HCEC 1CT (cell line): ENCODE results near the gene UBE2D1.
"Not testable (repeated sequence)": the region's sequence is repeated elsewhere in the genome, so short reads cannot be mapped to it uniquely, and the experiment has no call there.

Experiments
- DNase-seq: peaks from one replicate; pipeline ENCODE4 v3.0.0-alpha.2; 2017

The UBE2D1 gene

DNA sequence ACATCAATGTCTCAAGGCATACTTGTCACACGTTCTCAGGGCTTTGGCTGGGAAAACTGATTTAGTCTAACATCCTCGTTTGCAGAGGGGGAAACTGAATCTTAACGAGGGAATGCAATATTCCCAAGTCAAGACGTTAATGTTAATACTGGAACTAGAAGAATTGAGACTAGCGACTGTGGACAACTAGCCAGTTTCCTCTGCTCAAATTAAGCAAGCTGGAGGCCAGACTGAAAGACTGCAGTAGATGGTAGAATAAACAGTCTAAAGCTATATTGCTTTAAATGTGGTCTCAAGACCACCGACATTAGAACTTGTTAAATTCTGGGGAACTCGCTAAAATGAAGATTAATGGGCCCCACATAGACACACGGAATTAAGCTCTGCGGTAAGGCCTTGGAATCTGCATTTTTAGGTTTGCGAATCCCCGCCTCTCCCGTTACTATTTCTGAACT lies 49.8 kb downstream of the UBE2D1 start:
- DNase-seq = no peak

DNA sequence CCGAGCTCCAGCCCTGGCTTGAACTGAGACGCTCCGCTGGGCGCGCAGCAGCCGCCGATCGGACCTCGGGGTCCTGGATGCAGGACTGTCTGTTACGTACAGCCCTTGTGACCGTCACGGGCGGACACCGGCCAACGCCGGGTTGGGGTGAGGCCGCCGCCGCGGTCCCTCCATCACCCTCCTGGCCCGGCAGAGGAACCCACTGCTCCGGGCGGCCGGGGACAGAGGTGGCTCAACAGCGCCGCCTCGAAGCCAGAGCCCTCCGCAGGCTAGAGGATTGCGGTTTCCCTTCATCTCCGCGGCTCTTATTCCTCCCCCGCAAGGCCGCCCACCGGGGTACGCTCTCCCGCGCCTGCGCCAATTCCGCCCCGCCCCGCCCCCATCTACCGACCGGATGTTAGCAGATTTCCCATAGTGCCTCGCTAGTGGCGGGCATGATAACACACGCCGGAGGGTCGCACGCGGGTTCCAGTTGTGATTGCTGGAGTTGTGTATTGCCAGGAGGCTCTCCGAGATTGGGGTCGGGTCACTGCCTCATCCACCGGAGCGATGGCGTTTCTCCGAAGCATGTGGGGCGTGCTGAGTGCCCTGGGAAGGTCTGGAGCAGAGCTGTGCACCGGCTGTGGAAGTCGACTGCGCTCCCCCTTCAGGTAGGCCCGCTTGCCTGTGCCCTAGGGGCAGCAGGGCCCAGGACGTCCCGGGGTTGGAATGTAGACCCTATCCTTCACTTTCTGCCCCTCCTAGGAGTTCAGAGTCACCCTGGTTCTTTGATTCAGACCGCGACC lies 50.4 kb downstream of the UBE2D1 start, which contains the start of gene TFAM:
Gene TFAM (plus strand): TSS at position 412 of the 785 bp plus-strand sequence. CDS start 138 bp downstream, at position 550.
- DNase-seq = peak; percentile 96

DNA sequence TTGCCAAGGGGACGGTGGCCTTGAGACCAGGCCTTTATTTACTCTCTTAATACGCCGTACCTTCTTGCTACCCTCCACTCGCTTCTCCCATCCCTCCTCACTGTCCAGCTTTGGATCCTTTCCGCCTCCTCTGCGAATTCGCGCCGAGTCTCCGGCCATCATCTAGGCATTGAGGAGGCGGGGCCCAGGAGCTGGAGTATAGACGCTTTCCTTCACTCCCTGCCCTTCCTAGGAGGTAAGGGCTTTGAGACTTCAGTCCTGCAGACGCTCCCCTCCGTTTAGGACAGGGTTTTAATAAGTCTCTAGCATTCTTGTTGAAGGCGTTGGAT lies 50.9 kb downstream of the UBE2D1 start:
- DNase-seq = peak; percentile 34

DNA sequence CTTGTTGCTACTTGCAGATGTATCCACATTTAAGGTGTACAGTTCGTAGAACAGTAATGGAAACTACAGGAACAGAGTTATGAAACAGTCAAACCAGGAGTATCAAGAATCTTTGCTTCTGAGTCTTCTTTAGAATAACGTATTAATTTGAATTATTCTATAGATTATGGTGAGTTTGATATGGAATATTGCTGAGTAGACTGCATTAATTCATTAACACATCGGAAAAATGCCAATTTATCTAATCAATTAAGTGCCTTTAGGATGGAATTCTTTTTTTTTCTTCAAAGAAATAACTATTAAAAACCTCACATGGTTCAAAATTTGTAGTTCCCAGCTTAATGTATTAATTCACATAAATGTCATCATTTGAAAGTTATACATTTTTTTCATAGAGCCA lies 54.2 kb downstream of the UBE2D1 start:
- DNase-seq = no peak

- peak; percentile 38 for DNase-seq
Observed at GRCh38 chr10:58393317-58393716, 58.5 kb downstream of the UBE2D1 start.

- no peak for DNase-seq
Observed at GRCh38 chr10:58394471-58394870, 59.7 kb downstream of the UBE2D1 start.

DNA sequence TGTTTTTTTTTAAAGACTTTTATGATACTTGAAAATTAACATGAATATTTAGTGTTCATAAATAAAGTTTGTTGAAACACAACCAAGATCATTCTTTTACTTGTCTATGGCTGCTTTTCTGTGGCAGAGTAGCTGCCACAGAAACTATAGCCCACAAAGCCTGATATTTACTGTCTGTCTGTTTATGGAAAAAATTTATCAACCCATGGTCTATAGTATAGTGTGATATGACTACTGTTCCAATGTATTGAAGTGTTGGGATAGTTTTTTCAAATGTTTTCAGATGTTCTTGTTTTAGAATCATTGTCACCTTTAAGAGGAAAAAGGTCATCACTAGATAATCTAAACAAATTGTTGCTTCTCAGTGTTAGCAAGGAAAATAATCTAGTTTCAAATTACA lies 61.3 kb downstream of the UBE2D1 start:
- DNase-seq = no peak

- no peak for DNase-seq
Observed at GRCh38 chr10:58397830-58398229, 63.0 kb downstream of the UBE2D1 start.

DNA sequence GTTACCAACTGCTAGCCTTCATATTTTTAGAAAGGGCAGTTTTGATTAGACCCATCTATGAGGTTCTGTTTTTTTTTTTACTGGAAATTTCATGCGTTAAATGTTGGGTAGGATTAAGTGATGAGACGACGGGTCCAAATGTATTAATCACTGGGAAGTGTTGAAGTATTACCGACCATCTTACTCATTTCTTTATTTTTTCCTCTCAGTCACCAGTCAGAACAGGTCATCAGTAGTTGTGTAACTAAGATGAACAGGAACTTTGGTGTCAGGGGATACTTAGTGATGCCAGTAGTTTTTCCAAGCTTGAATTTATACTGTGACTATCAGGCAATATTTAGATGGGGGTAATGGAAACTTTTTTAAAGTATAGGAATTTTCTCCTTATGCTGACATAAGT lies 64.6 kb downstream of the UBE2D1 start:
- peak; percentile 84 for DNase-seq

DNA sequence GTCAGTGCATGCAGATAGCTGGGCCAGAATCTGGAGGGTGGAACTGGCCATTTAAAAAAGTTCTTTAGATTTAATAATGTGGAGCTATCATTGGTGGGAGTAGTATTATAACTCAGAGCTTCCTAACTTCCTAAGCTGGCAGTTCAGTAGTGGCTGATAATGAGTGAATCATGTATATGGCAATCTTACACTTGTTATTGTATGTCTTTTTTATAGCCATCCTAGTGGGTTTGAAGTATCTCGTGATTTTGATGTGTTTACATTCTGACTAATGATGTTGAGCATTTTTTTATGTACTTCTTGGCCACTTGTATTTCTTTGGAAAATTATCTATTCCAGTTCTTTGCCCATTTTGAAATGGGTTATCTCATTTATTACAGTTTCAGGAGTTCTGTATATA lies 65.8 kb downstream of the UBE2D1 start:
- DNase-seq = peak; percentile 46

DNA sequence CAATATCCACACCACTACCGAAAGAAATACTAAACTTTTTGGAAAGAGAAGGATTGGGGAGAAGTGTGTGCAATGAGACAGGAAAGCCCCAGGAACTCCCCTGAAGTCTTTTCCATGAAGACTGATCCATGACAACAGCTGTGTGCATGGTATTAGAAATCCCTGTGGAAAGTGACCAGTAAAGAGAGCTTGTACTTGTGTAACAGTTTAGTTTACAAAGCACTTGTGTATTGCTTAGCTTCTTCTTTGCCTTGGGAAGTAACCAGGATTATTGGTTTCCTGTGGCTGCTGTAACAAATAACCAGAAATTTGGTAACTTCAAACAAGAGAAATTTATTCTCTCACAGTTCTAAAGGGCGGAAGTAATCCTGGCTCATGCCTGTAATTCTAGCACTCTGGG lies 69.2 kb downstream of the UBE2D1 start:
- no peak for DNase-seq

GRCh38 chr10:58409956-58410610 lies 75.3 kb downstream of the UBE2D1 start:
- DNase-seq = no peak

DNA sequence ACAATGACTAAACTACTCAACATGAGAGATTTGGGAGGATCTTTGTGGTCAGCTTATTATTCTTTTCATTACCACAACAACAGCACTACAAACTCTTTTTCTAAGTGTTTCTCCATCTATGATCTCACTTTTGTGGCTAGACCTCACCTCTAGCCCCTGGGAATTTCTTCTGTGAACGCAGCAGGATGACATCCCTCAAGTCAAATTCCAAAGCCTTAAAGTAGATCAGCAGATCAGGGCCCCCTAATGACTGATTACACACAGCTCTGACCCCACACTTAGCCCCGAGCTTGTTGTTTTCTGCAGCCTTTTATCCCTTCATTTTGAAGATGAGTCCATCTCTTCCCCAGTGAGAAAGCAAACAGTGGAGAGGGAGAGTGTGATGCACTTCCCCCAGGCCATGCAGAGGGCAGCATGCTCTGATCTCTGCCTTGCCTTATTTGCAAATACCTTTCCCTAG lies 77.7 kb downstream of the UBE2D1 start:
- DNase-seq = peak; percentile 33

- peak; percentile 68 for DNase-seq
Observed at GRCh38 chr10:58414270-58415041, 79.7 kb downstream of the UBE2D1 start.

- no peak for DNase-seq
Observed at GRCh38 chr10:58415757-58416156, 81.0 kb downstream of the UBE2D1 start.

GRCh38 chr10:58417902-58418301 lies 83.1 kb downstream of the UBE2D1 start:
- not testable (repeated sequence) for DNase-seq
